Stimulated activated CD4-positive, alpha-beta T cell treated with anti-CD3 and anti-CD28 coated beads, TNF-alpha, amount 100 ng/mL, for 48 hours (primary cell): Measurements from ENCODE around the gene B4GALT2.

Source experiments
- DNase-seq, 3 donors: peaks; one replicate each; pipeline ENCODE4 v3.0.0-alpha.2; 2020; ENCODE audit warnings: low read depth in 3 of 3

Gene B4GALT2

DNA sequence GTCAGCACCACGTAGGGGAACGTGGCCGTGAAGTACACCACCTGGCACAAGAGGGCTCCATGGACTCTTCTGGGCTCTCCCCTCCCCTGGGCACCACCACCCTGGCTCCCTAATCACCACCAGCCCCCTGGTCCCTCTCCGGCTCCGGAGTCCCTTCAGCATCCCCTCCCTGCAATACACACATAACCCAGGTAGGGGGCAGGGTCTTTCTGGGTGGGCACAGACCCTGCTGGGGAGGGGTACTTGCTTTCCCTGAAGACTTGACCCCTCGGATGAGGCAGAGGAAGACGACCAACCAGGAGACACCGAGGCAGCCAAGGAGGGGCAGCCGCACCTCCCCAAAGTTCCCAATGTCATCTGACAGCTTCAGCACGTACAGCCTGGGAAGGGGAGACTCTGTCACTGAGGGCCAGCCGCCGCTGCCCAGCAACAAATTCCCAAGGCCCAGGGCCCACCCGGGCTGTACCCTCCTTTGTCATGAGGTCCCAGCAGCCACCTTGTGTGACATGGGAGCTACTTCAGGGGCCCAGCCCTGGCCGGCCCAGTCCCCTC lies 23.7 kb downstream of the B4GALT2 start:
- DNase-seq, result no peak

DNA sequence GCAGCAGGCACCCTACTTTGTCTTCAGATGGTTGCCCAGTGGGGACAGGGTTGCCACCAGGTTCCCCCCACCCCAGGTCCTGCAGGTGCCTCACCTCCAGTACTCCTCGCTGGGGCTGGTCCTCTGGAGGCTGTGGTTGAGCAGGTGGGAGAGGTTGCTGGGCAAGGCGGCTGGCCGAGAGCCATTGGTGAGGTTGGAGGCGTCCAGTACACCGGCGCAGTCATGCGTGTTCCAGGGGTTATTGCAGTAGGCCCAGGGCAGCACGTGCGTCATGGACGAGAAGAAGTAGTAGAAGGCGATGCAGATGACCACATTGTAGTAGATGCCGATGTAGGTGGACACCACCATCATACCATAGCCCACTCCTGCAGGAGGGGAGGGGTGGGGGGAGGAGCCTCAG lies 29.2 kb downstream of the B4GALT2 start:
- no peak for DNase-seq

DNA sequence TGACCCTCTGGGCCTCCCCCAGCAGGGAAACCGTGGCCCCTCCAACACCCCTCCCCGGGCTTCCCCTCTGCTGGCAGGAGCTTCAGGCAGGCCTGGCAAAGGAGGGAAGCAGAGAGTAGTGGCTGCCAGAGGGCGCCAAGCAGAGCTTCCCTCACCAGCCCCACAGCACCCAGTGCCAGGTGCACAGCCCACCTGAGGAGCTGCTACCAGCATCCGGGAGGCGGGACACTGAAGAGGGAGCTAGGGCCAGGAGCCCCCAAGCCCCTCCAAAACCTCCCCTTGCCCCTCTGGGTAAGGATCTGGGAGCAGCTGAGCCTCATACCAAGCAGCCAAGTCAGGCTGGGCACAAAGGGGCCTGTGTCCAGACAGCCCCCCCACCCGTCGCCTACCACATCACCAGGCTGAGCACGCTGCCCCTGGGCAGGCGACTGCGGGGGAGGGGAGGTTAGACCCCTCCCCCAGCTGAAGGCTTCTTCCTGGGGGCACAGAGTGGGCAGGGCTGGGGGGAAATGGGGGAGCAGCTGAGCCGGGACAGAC lies 32.0 kb downstream of the B4GALT2 start:
- no peak for DNase-seq

GRCh38 chr1:44012404-44012803 lies 33.4 kb downstream of the B4GALT2 start:
- DNase-seq, result no peak

DNA sequence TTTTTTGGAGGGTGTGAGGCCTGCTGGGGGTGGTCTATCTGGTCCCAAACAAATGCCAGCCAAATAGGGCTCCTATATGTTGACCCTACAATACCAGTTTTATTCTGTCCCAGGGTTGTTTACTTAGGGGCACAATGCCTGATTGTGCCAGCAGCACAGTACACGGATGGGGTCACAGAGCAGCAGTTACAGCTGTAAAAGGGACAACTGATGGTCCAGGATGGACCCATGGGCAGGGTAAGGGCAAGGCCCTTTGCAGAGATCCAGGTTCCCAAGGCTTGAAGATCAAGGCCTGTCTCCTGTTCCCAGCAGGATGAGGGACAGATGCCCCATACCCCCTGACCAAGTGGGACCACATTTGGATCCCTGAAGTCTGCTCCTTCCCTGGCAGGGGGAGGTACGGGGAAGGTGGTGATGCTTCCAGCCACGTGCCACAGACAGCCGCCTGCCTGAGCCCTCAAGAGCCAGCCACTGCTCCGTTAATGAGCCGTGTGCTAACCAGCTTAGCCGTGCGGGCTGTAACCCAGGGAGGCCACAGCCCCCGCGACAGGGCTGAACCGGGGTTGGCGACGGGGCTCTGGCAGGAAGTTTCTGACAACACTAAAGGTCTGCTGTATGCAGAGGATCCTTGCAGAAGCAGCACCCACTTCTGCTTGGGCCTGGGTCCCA lies 34.1 kb downstream of the B4GALT2 start:
- no peak for DNase-seq

- DNase-seq, result no peak
Observed at GRCh38 chr1:44013949-44014348, 34.9 kb downstream of the B4GALT2 start.

- DNase-seq, result no peak
Observed at GRCh38 chr1:44014365-44015104, 35.5 kb downstream of the B4GALT2 start.

DNA sequence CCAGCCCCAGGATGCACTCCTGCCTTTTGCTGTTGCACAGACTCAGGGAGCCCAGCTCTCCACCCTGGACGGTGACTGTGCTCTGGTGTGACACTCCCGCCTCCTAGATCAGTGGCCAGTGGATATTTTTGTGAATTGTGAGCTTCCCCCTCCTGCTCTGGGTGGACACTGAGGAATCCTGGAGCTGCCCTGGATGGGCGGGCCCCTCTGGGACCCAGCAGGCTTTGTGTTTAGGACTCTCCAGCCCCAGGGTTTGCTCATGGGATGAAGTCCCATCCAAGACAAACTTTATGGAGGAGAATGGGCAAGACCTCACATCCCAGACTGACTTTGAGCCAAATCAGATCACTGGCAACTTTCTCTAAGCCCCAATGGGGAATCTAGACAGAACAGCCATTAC lies 36.2 kb downstream of the B4GALT2 start:
- no peak for DNase-seq

GRCh38 chr1:44016041-44016889 lies 37.3 kb downstream of the B4GALT2 start:
- no peak for DNase-seq

DNA sequence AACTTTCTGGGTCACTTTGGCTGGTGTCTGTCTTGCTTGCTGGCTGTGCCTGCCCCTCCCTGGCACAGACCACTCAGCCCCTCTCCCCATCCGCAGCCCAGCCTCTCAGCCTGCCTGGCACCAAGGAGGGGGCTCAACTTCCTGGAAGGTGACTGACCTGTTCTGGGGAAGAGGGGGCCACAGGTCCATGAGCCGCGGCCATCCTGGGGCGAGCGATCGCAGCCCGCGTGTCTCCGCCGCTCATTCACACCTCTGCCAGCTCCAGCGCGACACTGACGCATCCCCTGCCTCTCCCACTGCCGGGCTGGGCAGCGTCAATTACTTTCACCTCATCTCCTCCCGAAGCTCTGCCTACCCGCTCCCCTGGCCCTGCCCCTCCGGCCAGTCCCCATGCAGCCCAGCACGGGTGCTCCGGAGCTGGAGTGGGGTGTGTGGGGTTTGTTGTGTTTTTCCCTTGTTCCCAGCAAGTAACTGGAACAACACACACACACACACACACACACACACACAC lies 37.9 kb downstream of the B4GALT2 start:
- DNase-seq, result no peak

DNA sequence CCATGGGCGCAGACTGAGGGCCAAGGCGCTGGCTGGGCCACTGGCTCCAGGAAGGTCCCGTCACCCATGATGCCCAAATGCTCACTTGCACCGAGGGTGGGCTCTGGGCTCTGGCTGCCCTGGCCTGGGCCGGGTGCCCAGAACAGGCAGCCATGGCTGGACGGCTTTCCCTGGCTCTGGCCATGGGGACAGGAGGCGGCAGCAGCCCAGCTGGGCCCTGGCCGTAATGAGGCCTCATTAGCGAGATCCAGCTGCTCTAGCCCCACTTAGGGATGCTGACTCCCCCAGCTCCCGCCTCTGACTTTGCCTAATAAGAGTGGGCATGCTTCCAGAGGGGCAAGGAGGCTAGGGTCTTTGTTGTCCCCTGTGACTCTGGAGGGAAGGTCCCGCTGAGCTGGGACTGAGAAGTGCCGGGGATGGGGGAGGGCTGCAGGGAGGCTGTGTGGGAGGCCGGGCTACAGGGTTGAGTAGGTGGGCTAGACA lies 40.5 kb downstream of the B4GALT2 start:
- DNase-seq, result no peak

DNA sequence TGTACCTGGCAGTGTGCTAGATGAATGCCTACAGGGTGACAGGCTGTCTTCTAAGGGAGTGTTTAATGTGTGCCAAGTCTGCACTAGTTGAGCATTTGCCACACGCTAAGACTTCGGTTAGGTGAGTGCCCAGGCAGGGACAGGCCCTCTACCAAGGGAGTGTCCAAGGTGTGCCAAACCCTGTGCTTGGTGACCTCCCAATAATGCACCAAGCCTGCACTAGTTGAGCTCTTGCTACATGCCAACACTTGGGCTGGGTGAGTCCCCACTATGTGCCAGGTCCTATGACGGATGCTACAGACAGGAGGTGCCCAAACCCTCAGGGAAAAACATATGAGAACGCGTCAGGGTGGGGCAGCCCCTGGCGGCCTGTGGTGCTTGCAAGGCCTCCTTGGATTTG lies 41.5 kb downstream of the B4GALT2 start:
- DNase-seq, result no peak

DNA sequence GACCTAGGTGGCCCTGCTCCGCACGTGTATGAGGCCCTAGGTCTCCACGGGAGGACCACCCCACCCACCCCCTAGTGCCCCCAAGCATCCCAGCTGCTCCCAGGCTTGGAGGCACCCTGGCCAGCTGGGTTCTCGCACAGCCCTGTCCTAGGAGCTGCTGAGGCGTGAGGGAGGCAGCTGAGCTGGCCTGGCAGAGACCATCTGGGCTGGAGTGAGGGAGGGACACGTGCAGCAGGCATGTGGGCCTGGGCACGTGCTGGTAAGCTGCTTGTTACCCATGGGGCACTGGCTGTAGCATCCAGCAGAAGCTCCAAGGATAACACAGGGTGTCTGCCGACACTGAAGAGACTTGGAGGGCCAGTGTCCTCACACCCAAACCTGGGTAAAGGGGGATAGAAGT lies 42.1 kb downstream of the B4GALT2 start:
- DNase-seq, result no peak

DNA sequence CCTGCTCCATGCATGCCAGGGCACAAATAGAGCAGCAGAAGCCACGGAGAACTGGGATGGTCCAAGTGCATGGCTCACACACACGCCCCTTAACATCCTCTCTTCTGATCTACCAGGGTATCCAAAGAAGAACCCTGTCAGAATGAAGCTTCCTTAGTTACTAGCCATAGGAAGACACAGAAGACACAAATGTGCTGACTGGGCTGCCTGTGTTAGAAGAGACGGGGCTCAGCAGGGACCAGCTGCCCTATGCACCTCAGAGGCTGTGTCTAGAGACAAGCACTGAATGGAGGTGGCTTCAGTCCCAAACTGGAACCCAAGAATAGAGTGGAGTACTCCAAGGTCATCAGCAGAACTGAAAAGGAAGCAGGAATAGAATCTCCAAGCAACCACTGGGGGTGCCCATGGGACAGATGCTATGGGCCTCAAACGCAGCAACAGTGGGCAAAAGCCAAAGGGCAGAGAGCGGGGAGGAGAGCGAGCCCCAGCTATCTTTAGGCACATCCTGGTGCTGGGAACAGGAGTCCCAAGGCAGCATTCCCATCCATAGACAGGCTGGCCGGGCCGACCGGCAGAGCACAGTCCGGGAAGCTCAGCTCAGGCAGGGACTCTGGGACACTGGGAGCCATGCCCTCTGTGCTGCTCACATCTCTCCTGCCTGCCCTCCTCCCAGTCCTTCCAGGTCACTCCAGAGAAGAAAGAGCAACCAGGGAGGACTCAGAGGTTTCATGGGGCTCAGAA lies 42.7 kb downstream of the B4GALT2 start:
- DNase-seq, result no peak

- no peak for DNase-seq
Observed at GRCh38 chr1:44024031-44024902, 45.3 kb downstream of the B4GALT2 start.

DNA sequence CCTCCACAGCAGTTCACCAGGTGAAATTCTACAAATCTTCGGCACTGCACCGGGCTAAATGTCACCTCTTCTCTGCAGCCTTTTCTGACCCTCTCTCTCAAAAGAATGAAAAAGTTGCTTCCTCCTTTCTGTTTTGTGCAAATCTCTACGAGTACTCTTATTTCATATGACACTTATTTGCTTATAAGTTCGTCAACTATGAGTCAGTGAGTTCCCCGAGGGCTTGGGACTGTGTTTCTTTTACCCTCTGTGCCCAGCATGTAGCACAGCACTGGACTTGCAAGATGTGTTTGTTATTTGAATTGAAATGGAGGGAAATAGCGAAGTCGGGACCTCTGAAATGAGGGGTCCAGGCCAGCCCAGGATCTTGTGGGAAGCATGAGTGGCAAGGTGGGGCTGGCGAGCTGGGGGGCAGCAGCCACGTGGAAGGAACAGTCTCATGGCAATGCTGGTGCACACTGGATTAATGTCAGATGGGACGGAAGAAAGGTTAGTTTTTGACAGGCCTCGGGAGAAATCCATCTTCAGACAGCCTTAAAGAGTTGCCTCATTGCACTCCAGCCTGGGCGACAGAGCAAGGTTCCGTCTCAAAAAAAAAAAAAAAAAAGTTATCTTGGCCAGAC lies 46.0 kb downstream of the B4GALT2 start:
- DNase-seq, result no peak

- DNase-seq, result no peak
Observed at GRCh38 chr1:44025816-44026215, 46.8 kb downstream of the B4GALT2 start.

GRCh38 chr1:44027320-44027719 lies 48.3 kb downstream of the B4GALT2 start:
- DNase-seq, result no peak

DNA sequence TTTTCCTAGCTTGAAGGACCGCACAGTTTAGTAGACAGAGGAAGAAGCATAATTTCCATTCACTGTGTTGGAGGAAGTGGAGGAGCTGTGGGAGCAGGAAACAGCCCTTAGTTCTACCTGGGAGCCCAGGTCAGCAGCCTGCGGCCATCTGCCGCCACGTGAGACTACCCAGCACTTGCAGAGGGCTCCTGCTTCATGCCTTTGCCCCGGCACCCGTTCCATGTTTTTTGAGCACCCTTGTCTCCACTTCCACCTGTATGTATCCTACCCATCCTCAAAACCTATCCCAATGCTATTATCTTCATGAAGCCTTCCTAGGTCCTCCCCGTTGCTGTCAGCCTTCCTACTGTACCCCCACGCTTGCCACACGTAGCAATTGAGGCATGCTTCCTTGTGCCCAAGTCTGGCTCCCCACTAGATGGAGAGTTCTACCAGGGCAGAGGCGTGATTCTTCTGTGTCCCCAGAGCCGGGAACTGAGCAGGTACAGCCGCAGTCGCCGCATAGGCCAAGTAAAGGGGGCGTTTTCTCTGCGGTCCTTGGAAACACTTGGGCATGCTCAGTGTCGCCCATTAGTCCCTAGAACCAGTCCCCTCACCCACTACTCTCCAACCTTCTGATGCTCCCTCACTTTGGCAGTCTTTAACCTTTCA lies 50.4 kb downstream of the B4GALT2 start:
- no peak for DNase-seq
